HepG2 (cell line): ENCODE results near the gene BRAF.

Experiments
- CBFB ChIP-seq: sonication (generic); formaldehyde crosslinking; IDR thresholded peaks from 2 replicates; pipeline ENCODE4 v1.4.0; 2020; ENCODE audit warnings: missing genetic modification reagents
- FOXJ3 ChIP-seq: sonication (generic); formaldehyde crosslinking; IDR thresholded peaks from 2 replicates; pipeline ENCODE4 v1.4.0; 2020; ENCODE audit warnings: missing genetic modification reagents, mild to moderate bottlenecking, borderline replicate concordance
- GPN1 ChIP-seq: sonication (generic); formaldehyde crosslinking; IDR thresholded peaks from 2 replicates; pipeline ENCODE4 v1.5.1; 2020; ENCODE audit warnings: missing genetic modification reagents, borderline replicate concordance
- KAT2B ChIP-seq: fragments of 150-350 bp; IDR thresholded peaks from 2 replicates; pipeline ENCODE4 v1.6.1; 2014; ENCODE audit warnings: low read depth, low read length, borderline replicate concordance
- REST ChIP-seq, 2 experiments: IDR thresholded peaks; 2 replicates each; pipeline ENCODE4 v1.6.1; 2011 to 2012; ENCODE audit warnings: low read length in 2 of 2, borderline replicate concordance in 1 of 2, low read depth in 1 of 2, mild to moderate bottlenecking in 1 of 2, moderate library complexity in 1 of 2
- TCF7L2 ChIP-seq: IDR thresholded peaks from 2 replicates; pipeline ENCODE4 v1.6.1; 2011; ENCODE audit warnings: mild to moderate bottlenecking, low read depth, low read length, moderate library complexity
- TEAD3 ChIP-seq: optimal IDR thresholded peaks from 2 replicates; pipeline ENCODE3; 2016; ENCODE audit warnings: borderline replicate concordance
- ZBTB7A ChIP-seq: sonication (generic); formaldehyde crosslinking; IDR thresholded peaks from 2 replicates; pipeline ENCODE4 v1.8.0; 2022; ENCODE audit warnings: mild to moderate bottlenecking, missing genetic modification reagents
- ZNF263 ChIP-seq: sonication (generic); formaldehyde crosslinking; IDR thresholded peaks from 2 replicates; pipeline ENCODE4 v1.4.0; 2020; ENCODE audit warnings: missing genetic modification reagents
- ZNF350 ChIP-seq: sonication (generic); formaldehyde crosslinking; IDR thresholded peaks from 2 replicates; pipeline ENCODE4 v1.4.0; 2020; ENCODE audit warnings: mild to moderate bottlenecking, low read depth, missing genetic modification reagents, borderline replicate concordance
- TF ChIP-seq, protein P1 (sequence below): sonication (generic); formaldehyde crosslinking; IDR thresholded peaks from 2 replicates; pipeline ENCODE4 v1.5.0; 2020; ENCODE audit warnings: mild to moderate bottlenecking, missing genetic modification reagents, moderate library complexity
- TF ChIP-seq, protein P2 (sequence below): sonication (generic); formaldehyde crosslinking; IDR thresholded peaks from 2 replicates; pipeline ENCODE4 v1.4.0; 2020; ENCODE audit warnings: missing genetic modification reagents

- TF ChIP-seq ZNF350 (CRISPR knock-in tag) (no peak), FOXJ3 (no peak), TCF7L2 (no peak), ZNF263 (CRISPR knock-in tag) (no peak), ZBTB7A (CRISPR knock-in tag) (no peak), CBFB (CRISPR knock-in tag) (no peak), GPN1 (CRISPR knock-in tag) (no peak), TEAD3 (CRISPR knock-in tag) (no peak), REST (IDR thresholded peaks at IDR 0.05; ENCODE audit: borderline replicate concordance in 1 of 2, low read depth in 1 of 2, low read length in 2 of 2) (no peak), KAT2B (no peak)
- TF ChIP-seq, protein P1, sequence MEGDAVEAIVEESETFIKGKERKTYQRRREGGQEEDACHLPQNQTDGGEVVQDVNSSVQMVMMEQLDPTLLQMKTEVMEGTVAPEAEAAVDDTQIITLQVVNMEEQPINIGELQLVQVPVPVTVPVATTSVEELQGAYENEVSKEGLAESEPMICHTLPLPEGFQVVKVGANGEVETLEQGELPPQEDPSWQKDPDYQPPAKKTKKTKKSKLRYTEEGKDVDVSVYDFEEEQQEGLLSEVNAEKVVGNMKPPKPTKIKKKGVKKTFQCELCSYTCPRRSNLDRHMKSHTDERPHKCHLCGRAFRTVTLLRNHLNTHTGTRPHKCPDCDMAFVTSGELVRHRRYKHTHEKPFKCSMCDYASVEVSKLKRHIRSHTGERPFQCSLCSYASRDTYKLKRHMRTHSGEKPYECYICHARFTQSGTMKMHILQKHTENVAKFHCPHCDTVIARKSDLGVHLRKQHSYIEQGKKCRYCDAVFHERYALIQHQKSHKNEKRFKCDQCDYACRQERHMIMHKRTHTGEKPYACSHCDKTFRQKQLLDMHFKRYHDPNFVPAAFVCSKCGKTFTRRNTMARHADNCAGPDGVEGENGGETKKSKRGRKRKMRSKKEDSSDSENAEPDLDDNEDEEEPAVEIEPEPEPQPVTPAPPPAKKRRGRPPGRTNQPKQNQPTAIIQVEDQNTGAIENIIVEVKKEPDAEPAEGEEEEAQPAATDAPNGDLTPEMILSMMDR (CRISPR knock-in tag), result no peak
- TF ChIP-seq, protein P2, sequence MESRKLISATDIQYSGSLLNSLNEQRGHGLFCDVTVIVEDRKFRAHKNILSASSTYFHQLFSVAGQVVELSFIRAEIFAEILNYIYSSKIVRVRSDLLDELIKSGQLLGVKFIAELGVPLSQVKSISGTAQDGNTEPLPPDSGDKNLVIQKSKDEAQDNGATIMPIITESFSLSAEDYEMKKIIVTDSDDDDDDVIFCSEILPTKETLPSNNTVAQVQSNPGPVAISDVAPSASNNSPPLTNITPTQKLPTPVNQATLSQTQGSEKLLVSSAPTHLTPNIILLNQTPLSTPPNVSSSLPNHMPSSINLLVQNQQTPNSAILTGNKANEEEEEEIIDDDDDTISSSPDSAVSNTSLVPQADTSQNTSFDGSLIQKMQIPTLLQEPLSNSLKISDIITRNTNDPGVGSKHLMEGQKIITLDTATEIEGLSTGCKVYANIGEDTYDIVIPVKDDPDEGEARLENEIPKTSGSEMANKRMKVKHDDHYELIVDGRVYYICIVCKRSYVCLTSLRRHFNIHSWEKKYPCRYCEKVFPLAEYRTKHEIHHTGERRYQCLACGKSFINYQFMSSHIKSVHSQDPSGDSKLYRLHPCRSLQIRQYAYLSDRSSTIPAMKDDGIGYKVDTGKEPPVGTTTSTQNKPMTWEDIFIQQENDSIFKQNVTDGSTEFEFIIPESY (CRISPR knock-in tag), result no peak
Observed at GRCh38 chr7:140901941-140902302, 22.8 kb downstream of the BRAF start.
